T47D (cell line): ENCODE data around the gene PPP1R3C.

Experiments
- DNase-seq, 2 experiments: peaks; one replicate each; pipeline versions ENCODE4 v3.0.0 to v3.0.0-alpha.2; 2011 to 2012; ENCODE audit warnings: low read depth in 1 of 2, low spot score in 1 of 2
- JUND ChIP-seq: IDR thresholded peaks from 2 replicates; pipeline ENCODE4 v1.6.1; 2012; ENCODE audit warnings: low read depth
- in situ Hi-C: cut with HindIII; loops from 2 replicates; pipeline ENCODE4 v1.10.0; 2016; ENCODE audit warnings: low sequenced_read_pairs, low pct_unique_long_range_greater_than_20kb

Gene PPP1R3C

GRCh38 chr10:91632671-91633550, at the start of gene PPP1R3C:
PPP1R3C (minus strand) TSS chr10:91633071; CDS start chr10:91632969, 102 bp downstream.
- peak; percentile 45 to 66 for DNase-seq
- TF ChIP-seq JUND = no peak
- in situ Hi-C loops = no loop called here

- peak; percentile 23 to 39 for DNase-seq
- no peak for TF ChIP-seq JUND
- in situ Hi-C loops = no loop called here
Measured at GRCh38 chr10:91681361-91682276, 48.7 kb upstream of the PPP1R3C start.

DNA sequence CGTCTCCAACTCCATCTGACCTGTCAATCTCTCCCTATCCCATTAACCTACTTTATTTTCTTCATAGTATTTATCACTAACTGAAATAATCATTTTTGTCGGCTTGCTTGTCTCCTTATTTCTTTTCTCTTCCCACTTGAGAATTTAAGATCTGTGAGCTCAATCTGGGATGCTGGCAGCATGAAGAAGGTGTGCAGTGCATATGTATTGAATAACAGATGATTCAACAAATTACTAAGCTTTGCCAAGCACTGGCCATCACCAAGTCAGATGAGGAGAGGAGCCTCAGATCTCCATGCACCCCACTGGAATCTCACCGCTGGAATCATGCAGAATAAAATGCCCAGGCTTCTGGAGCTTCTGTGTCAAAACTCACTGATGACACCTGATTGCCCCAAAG, 47.6 kb upstream of the PPP1R3C start:
- in situ Hi-C loops = no loop called here
- no peak for DNase-seq
- TF ChIP-seq JUND = no peak

DNA sequence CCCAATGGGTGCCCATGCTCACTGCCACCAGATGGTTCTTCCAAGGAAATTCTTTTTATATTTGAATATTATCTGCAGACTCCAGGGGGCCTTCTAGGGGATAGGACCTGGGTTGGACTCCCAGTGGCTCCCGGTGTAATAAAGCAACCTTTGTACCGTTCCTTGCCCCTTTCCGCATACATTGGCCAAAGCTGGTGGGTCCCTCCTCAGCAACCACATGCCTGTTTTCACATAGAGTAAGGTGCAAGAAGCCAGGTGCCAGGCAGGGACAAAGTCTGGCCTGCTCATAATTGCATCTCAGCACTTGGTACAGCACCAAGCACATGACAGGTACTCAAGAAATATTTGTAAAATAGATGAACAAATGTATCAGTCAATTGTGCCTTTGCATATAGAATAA, 46.4 kb upstream of the PPP1R3C start:
- no peak for DNase-seq
- in situ Hi-C loops = no loop called here
- TF ChIP-seq JUND = no peak

- in situ Hi-C loops = no loop called here
- DNase-seq = no peak
- no peak for TF ChIP-seq JUND
Measured at GRCh38 chr10:91677911-91678310, 45.0 kb upstream of the PPP1R3C start.

GRCh38 chr10:91672021-91672608, 39.2 kb upstream of the PPP1R3C start:
- TF ChIP-seq JUND = no peak
- in situ Hi-C loops = no loop called here
- peak in 1 of 2 experiments; percentile 61 for DNase-seq

- in situ Hi-C loops = no loop called here
- no peak for TF ChIP-seq JUND
- no peak for DNase-seq
Measured at GRCh38 chr10:91668913-91669312, 36.0 kb upstream of the PPP1R3C start.

DNA sequence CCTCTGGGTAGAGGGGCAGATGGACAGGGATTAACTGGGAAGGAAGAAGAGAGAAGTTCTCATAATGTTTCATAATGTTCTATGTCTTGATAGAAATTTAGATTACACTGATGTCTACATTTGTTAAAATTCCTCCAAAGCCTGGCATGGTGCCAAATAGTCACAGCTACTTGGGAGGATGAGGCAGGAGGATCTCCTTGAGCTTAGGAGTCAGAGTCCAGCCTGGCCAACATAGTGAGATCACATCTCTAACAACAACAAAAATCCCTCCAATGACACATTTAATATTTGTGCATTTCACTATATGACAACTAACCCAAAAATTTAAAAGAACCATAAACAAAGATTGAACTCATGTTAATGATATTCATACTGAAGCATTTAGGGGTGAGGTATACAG, 33.0 kb upstream of the PPP1R3C start:
- DNase-seq = peak in 1 of 2 experiments; percentile 43
- TF ChIP-seq JUND = no peak
- in situ Hi-C loops = no loop called here

GRCh38 chr10:91664426-91664825, 31.6 kb upstream of the PPP1R3C start:
- DNase-seq = no peak
- TF ChIP-seq JUND = no peak
- in situ Hi-C loops = no loop called here

DNA sequence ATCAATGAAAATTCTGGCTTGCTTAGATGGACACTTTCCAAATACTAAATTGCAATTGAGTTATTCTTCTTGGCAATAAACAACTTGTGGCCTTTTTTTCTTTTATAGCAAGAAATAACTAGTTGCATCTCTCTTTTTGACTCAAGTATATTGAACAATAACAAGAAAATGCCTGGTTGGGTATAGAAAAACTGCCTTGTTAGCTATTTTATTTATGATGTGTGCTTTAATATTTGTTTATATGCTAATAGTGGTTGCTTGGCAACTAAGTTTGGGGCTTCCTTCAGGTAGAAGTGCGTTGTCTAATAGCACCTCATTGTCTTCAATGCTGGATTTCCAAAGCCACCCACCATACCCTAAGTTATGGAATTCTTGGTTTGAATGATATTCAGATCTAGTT, 30.1 kb upstream of the PPP1R3C start:
- no peak for DNase-seq
- no peak for TF ChIP-seq JUND
- in situ Hi-C loops = no loop called here

DNA sequence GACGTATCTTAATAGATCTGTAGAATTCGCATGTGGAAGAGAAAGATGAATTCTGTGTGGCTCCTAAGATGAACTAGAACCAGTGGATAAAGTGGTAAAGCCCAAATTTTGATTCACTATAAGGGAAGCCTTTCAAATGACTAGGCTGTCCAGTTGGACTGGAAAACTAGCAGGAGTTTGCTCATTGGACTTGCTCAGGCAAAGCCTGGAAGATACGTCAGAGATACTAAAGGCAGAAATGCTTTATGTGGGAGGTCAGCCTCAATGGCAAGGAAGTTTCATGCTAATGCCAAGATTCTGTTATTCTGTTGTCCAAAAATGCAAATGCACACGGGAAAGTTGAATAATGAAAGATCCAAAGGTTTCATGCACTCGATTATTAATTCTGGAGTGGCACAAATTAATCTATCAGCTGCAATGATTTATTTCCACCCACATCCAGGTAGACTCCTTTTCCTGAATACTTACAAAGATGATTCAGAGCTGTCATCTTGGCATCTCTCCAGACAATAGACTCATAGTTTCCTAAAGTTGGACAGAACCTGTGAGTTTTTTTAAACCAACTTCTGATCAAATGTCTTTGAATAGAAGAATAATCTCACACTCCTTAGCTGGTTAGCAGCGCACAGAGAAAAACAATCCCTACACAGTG, 20.5 kb upstream of the PPP1R3C start:
- no peak for DNase-seq
- TF ChIP-seq JUND = no peak

GRCh38 chr10:91652364-91652763, 19.5 kb upstream of the PPP1R3C start:
- DNase-seq = no peak
- TF ChIP-seq JUND = no peak
- in situ Hi-C loops = no loop called here

More for the DNA sequence above, 20.5 kb upstream of the PPP1R3C start:
- in situ Hi-C loops = no loop called here
